GM19455 (cell line): ENCODE results near the gene GLIS1.

Experiments used
- ATAC-seq: cut with Tn5 transposase; IDR thresholded peaks from one replicate; pipeline ENCODE4 v1.9.1; 2021; ENCODE audit not compliant: unreplicated experiment

GLIS1 gene

GRCh38 chr1:53695116-53695515, 43.8 kb downstream of the GLIS1 start:
- ATAC-seq, result no peak

- no peak for ATAC-seq
These were observed 44.3 kb downstream of the GLIS1 start for GRCh38 chr1:53694718-53695091.

GRCh38 chr1:53693773-53694717, 44.9 kb downstream of the GLIS1 start:
- no peak for ATAC-seq

GRCh38 chr1:53693339-53693738, 45.6 kb downstream of the GLIS1 start:
- no peak for ATAC-seq

- no peak for ATAC-seq
These were observed 47.6 kb downstream of the GLIS1 start for GRCh38 chr1:53691326-53691725.

- ATAC-seq, result no peak
These were observed 48.6 kb downstream of the GLIS1 start for GRCh38 chr1:53690411-53690810.

- no peak for ATAC-seq
These were observed 49.1 kb downstream of the GLIS1 start for GRCh38 chr1:53689736-53690326.

- no peak for ATAC-seq
These were observed 49.7 kb downstream of the GLIS1 start for GRCh38 chr1:53689223-53689622.

GRCh38 chr1:53688381-53689102, 50.4 kb downstream of the GLIS1 start:
- ATAC-seq, result no peak

- ATAC-seq, result no peak
These were observed 51.1 kb downstream of the GLIS1 start for GRCh38 chr1:53687901-53688300.

GRCh38 chr1:53687426-53687825, 51.5 kb downstream of the GLIS1 start:
- no peak for ATAC-seq

- no peak for ATAC-seq
These were observed 52.0 kb downstream of the GLIS1 start for GRCh38 chr1:53686965-53687267.

GRCh38 chr1:53686091-53686964, 52.6 kb downstream of the GLIS1 start:
- ATAC-seq, result no peak

GRCh38 chr1:53685272-53686051, 53.5 kb downstream of the GLIS1 start:
- no peak for ATAC-seq

- no peak for ATAC-seq
These were observed 54.2 kb downstream of the GLIS1 start for GRCh38 chr1:53684741-53685140.

GRCh38 chr1:53683986-53684740, 54.8 kb downstream of the GLIS1 start:
- ATAC-seq, result no peak

- no peak for ATAC-seq
These were observed 56.1 kb downstream of the GLIS1 start for GRCh38 chr1:53682881-53683280.

GRCh38 chr1:53681977-53682685, 56.8 kb downstream of the GLIS1 start:
- no peak for ATAC-seq
